Loucy (cell line): Measurements from ENCODE around the gene CHN2.

Experiments
- EZH2phosphoT487 ChIP-seq: fragments of 200-600 bp; IDR thresholded peaks from 2 replicates; pipeline ENCODE4 v1.6.1; 2018; ENCODE audit warnings: antibody characterized with exemption, mild to moderate bottlenecking, moderate library complexity, borderline replicate concordance
- TF ChIP-seq, protein P1 (sequence below): fragments of 200-600 bp; sonication (generic); conservative IDR thresholded peaks from 2 replicates; pipeline ENCODE4 v1.5.1; 2014; ENCODE audit warnings: mild to moderate bottlenecking, antibody characterized with exemption, low read length

DNA sequence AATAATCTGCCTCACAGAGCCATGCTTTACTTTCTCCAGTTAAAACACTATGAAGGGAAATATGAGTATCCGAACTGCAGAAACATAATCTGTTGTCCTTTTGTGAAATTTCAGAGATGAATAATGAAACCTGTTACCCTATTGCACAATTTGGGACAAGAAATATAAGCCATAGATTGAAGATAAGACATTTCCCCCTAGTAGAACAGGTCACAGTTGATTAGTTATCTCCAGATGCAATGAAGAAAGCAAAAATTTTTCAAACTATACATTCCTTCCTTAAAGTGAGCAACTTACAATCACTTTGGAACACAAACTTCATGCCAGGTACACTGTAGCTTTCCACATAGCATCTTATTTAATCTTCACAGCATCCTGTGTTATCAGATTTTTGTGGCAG, 2.3 kb upstream of the CHN2 start:
- TF ChIP-seq, protein P1, sequence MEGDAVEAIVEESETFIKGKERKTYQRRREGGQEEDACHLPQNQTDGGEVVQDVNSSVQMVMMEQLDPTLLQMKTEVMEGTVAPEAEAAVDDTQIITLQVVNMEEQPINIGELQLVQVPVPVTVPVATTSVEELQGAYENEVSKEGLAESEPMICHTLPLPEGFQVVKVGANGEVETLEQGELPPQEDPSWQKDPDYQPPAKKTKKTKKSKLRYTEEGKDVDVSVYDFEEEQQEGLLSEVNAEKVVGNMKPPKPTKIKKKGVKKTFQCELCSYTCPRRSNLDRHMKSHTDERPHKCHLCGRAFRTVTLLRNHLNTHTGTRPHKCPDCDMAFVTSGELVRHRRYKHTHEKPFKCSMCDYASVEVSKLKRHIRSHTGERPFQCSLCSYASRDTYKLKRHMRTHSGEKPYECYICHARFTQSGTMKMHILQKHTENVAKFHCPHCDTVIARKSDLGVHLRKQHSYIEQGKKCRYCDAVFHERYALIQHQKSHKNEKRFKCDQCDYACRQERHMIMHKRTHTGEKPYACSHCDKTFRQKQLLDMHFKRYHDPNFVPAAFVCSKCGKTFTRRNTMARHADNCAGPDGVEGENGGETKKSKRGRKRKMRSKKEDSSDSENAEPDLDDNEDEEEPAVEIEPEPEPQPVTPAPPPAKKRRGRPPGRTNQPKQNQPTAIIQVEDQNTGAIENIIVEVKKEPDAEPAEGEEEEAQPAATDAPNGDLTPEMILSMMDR = no peak
- no peak for TF ChIP-seq EZH2phosphoT487
